AG04450 (cell line): ENCODE measurements around the gene NDRG4. TPM values are rescaled to one million over a fixed set of nuclear protein-coding genes. Genes with fewer than 3 reads are reported as not detected.
"Not testable (repeated sequence)": the region's sequence is repeated elsewhere in the genome, so short reads cannot be mapped to it uniquely, and the experiment has no call there.

Experiments used
- CTCF ChIA-PET: fragments of 300-600, 350-600 bp; formaldehyde crosslinking; extraction: SDS; loops from one replicate; lab custom pipeline; 2022; ENCODE audit warnings: antibody characterized with exemption, inconsistent platforms; lab: Charles Lee
- POLR2A ChIA-PET: fragments of 350-600 bp; formaldehyde crosslinking; extraction: SDS; loops from one replicate; lab custom pipeline; 2021; ENCODE audit warnings: antibody characterized with exemption, inconsistent platforms; lab: Yijun Ruan, JAX
- DNase-seq: peaks from one replicate; pipeline ENCODE4 v3.0.0-alpha.2; 2011; ENCODE audit warnings: low read depth, low spot score
- H3K27ac ChIP-seq: one replicate; pipeline ENCODE4 v1.5.1; 2012; ENCODE audit warnings: low read depth, low read length, control low read depth
- H3K27me3 ChIP-seq: one replicate; pipeline ENCODE4 v1.6.0; 2012; ENCODE audit warnings: low read length; ENCODE audit not compliant: control insufficient read depth, insufficient read depth
- H3K4me3 ChIP-seq: 2 replicates; pipeline ENCODE4 v1.5.1; 2011; ENCODE audit warnings: mild to moderate bottlenecking, low read depth, low read length, control low read depth
- H3K9me3 ChIP-seq: 2 replicates; pipeline ENCODE4 v1.5.1; 2012; ENCODE audit warnings: low read length; ENCODE audit not compliant: control insufficient read depth, insufficient read depth
- CTCF ChIP-seq: IDR thresholded peaks from 2 replicates; pipeline ENCODE4 v1.5.1; 2011; ENCODE audit warnings: low read depth, low read length, control low read depth, inconsistent platforms
- polyA plus RNA-seq: library from polyadenylated mRNA; depleted of rRNA; stranded (reverse); fragments of >200 nt; gene quantifications from 2 replicates; pipeline ENCODE4 v1.2.3, GENCODE V29; 2011

The NDRG4 gene
- polyA plus RNA-seq, 1 experiment = 24.3 TPM

DNA sequence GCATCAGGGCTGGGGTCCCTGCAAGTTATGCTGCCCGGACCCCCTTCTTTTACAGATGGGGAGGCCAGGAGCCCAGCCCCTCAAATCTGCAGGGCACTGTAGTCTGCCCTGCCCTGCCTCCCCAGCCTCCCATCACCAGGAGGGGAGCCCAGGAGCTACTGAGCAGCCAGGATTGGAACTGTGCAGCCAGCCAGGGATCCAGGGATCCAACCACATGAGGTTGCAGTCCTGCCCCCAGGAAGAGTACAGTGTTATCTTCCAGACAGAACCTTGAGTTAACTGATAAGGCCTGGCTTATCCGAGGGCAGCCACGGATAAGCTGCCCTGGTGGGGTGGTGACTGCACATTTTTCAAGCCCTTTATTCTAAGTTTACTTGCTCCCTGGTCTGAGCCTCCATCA is 11.4 kb upstream of the NDRG4 start:
- POLR2A ChIA-PET = interaction anchor here (0.6 to 1.1 kb wide), 2 partner anchors 149 to 152 kb away, joined by 4 to 6 read pairs; no protein-coding TSS in a partner anchor
- CTCF ChIA-PET = interaction anchor here (0.5 to 6.1 kb wide), 11 partner anchors 80 to 268 kb away, joined by 3 to 210 read pairs (median 7); partner anchors contain the start of gene GINS3
- TF ChIP-seq CTCF = no peak
- no peak overlapping the region for H3K4me3 ChIP-seq
- DNase-seq = no peak
- H3K27me3 ChIP-seq = peaks cover 12% of the 10 kb centered on the region
- no peaks in the 10 kb centered on the region for H3K9me3 ChIP-seq
- no peak overlapping the region for H3K27ac ChIP-seq

DNA sequence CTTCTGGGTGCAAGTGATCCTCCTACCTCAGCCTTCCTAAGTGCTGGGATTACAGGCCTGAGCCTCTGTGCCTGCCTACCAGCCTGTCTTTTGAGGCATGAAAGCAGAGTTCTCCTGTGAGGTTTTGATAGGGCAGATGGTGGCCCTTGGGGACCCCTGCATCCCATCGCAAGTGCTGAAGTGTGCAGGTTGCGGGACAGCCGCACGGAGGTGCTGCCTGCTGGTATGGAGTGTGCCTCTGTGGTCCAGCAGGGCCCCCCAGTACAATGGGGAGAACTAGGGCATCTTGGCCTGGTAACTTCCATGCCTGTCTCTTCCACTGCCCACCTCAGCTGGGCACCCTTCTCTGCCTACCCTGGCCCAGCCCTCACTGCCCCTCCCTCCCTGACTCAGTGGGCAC is 9.9 kb upstream of the NDRG4 start:
- ChIA-PET CTCF (interaction anchor here (5.9 to 6.1 kb wide), 2 partner anchors 152 to 154 kb away, joined by 73 to 210 read pairs; no protein-coding TSS in a partner anchor), POLR2A (no interaction called here)
- Histone ChIP-seq H3K27me3 (peaks cover 14% of the 10 kb centered on the region), H3K4me3 (no peak overlapping the region), H3K9me3 (no peaks in the 10 kb centered on the region; the same call in 1 of the 2 replicates), H3K27ac (no peak overlapping the region)
- DNase-seq = no peak
- no peak for TF ChIP-seq CTCF

- H3K27ac ChIP-seq, H3K9me3 ChIP-seq, POLR2A ChIA-PET, DNase-seq, H3K4me3 ChIP-seq, H3K27me3 ChIP-seq: not testable (repeated sequence)
- CTCF ChIA-PET = interaction anchor here (5.9 kb wide), 1 partner anchor 153 kb away, joined by 73 read pairs; no protein-coding TSS in a partner anchor
Observed at GRCh38 chr16:58490539-58490938, 9.4 kb upstream of the NDRG4 start.

DNA sequence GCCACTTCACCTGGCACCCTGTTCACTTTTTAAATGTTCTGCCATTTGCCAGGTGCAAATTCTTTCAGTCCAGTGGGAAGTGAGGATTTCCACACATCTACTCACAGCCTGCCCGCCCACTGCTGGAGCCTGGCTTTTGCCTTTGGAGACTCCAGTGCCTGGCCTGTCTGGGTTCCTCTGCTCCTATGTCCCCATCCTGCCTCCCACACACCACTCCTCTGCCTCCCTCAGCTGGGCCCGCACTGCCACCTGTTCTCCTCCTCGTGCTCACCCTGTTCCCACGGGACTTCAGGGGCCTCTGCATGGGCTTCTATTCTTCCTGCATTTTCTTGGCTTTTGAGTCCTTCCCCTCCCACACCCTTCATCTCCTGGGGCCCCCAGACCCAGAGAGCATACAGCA is 7.9 kb upstream of the NDRG4 start:
- POLR2A ChIA-PET = no interaction called here
- Histone ChIP-seq H3K27ac (no peak overlapping the region), H3K4me3 (no peak overlapping the region), H3K27me3 (peaks cover 10% of the 10 kb centered on the region), H3K9me3 (no peaks in the 10 kb centered on the region; the same call in 1 of the 2 replicates)
- CTCF ChIA-PET = interaction anchor here (5.9 kb wide), 1 partner anchor 154 kb away, joined by 73 read pairs; no protein-coding TSS in a partner anchor
- no peak for TF ChIP-seq CTCF
- no peak for DNase-seq

DNA sequence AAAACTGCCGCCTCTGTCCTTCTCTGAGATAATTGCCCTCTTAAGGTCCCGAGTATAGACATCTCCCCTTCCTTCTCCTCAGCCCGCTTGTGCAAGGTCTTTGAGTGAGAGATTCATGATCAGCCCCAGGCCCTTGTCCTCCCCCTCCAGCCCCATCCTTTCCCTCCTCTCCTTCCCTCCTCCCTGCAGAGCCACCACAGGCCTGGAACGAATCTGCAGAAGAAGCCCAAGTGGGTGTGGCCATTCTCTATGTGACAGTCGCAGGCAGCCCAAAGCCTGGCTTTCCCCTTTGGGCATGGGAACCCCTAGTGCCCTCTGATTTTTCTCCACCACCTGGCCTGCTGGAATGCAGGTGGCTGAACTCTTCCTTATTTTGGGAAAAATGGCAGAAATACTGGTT is 7.2 kb upstream of the NDRG4 start:
- no peak for TF ChIP-seq CTCF
- Histone ChIP-seq H3K4me3 (no peak overlapping the region), H3K9me3 (no peaks in the 10 kb centered on the region; the same call in 1 of the 2 replicates), H3K27me3 (peaks cover 10% of the 10 kb centered on the region), H3K27ac (no peak overlapping the region)
- no peak for DNase-seq
- ChIA-PET POLR2A (no interaction called here), CTCF (interaction anchor here (0.6 to 5.9 kb wide), 3 partner anchors 155 to 310 kb away, joined by 3 to 73 read pairs (median 6); no protein-coding TSS in a partner anchor)
